GM13977 (cell line): ENCODE measurements around the gene MYF6.

Experiments used
- DNase-seq: peaks from one replicate; pipeline ENCODE4 v3.0.0; 2012; ENCODE audit warnings: low spot score
- in situ Hi-C: fragments of 300-500 bp; cut with MboI; formaldehyde crosslinking; loops from one replicate; pipeline ENCODE4 v1.12.0; 2022; ENCODE audit warnings: low sequenced_read_pairs, low pct_unique_long_range_greater_than_20kb, mixed read lengths, inconsistent platforms; ENCODE audit not compliant: unreplicated experiment
- TF ChIP-seq, protein P1 (sequence below): IDR thresholded peaks from 2 replicates; pipeline ENCODE4 v1.5.1; 2012; ENCODE audit warnings: mild to moderate bottlenecking, control low read depth; ENCODE audit not compliant: insufficient read depth; ENCODE audit errors: extremely low read depth, missing control alignments

Gene MYF6

DNA sequence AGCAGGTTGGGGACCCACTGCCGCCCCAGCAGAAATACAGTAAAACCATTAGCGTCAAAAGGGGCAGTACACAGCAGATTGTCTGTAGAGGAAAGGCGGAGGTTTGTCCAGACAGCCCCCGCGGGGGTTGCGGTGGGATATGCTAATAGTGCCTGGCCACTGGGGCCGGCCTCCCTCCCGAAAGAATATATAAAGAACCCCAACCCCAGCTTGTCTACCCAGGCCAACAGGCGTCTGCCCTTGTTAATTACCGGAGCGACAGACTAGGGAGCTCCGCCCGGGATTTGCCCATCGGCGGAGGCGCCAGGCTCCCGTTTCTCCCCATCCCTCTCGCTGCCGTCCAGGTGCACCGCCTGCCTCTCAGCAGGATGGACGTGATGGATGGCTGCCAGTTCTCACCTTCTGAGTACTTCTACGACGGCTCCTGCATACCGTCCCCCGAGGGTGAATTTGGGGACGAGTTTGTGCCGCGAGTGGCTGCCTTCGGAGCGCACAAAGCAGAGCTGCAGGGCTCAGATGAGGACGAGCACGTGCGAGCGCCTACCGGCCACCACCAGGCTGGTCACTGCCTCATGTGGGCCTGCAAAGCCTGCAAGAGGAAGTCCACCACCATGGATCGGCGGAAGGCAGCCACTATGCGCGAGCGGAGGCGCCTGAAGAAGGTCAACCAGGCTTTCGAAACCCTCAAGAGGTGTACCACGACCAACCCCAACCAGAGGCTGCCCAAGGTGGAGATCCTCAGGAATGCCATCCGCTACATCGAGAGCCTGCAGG is 9.4 kb downstream of the MYF6 start, which contains the start of gene MYF5:
TSS of gene MYF5 (plus strand) at position 217 of the 774 bp plus-strand sequence. CDS start at position 369, 152 bp downstream.
- TF ChIP-seq, protein P1, sequence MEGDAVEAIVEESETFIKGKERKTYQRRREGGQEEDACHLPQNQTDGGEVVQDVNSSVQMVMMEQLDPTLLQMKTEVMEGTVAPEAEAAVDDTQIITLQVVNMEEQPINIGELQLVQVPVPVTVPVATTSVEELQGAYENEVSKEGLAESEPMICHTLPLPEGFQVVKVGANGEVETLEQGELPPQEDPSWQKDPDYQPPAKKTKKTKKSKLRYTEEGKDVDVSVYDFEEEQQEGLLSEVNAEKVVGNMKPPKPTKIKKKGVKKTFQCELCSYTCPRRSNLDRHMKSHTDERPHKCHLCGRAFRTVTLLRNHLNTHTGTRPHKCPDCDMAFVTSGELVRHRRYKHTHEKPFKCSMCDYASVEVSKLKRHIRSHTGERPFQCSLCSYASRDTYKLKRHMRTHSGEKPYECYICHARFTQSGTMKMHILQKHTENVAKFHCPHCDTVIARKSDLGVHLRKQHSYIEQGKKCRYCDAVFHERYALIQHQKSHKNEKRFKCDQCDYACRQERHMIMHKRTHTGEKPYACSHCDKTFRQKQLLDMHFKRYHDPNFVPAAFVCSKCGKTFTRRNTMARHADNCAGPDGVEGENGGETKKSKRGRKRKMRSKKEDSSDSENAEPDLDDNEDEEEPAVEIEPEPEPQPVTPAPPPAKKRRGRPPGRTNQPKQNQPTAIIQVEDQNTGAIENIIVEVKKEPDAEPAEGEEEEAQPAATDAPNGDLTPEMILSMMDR: no peak
- DNase-seq: no peak
- in situ Hi-C loops: no loop called here

DNA sequence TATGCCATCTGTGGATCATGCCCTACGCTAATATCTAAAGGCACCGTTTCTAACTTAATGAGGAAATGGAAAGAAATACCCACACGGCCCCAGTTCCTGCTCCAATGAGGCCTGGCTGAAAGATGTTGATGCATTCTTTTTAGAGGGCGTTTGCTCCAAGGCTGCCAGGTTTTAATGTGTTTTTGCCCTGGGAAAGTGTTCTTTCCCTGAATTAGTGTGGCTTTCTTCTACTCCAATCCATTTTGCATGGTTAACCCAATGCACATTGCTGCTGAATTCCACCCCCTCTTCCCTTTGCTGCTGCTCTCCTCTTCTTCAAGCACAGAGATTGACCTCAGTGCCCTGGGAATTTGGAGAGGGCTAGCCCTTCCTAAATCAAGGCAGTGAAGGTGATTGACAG is 10.4 kb downstream of the MYF6 start:
- in situ Hi-C loops: no loop called here
- DNase-seq: no peak
- TF ChIP-seq, protein P1: no peak

DNA sequence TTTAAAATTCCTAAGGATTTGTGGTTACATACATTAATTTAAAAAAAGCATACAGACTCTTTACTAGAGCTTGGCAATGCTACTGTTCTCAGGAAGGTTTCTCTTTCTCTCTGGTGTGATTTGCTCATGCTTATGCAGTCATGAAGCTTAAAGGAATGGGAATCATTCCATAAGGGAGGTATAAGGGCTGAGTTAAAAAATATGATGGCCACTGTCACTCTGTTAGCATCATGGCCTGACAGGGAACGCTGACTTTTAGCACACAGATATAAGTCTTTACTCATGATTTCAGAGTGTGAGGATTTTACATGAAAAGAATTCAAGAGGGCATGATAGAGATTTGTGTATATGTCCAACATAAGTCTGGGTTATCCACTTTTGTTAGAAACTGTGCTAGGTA is 13.1 kb downstream of the MYF6 start:
- in situ Hi-C loops: no loop called here
- DNase-seq: no peak

DNA sequence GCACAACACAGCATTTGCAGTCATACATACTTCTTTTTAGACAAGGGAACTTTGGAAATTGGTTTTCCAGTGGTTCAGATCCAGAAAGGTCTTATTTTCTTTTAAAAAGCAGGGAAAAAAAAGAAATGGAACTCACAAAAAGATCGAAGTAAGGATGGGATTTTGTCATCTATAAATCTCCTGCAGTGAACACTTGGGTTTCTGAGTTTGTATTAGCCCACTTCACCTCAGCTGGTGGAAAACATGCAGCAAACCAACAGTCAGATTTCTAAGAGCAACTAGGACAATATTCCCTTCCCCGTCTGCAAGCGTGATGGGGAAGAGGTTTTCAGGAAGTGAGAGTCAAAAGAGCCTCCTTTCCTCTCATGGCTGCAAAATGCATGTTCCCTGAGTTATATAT is 13.9 kb downstream of the MYF6 start:
- no peak for DNase-seq
- TF ChIP-seq, protein P1: no peak
- in situ Hi-C loops: no loop called here

More for the DNA sequence above, 13.1 kb downstream of the MYF6 start:
- TF ChIP-seq, protein P1: no peak

DNA sequence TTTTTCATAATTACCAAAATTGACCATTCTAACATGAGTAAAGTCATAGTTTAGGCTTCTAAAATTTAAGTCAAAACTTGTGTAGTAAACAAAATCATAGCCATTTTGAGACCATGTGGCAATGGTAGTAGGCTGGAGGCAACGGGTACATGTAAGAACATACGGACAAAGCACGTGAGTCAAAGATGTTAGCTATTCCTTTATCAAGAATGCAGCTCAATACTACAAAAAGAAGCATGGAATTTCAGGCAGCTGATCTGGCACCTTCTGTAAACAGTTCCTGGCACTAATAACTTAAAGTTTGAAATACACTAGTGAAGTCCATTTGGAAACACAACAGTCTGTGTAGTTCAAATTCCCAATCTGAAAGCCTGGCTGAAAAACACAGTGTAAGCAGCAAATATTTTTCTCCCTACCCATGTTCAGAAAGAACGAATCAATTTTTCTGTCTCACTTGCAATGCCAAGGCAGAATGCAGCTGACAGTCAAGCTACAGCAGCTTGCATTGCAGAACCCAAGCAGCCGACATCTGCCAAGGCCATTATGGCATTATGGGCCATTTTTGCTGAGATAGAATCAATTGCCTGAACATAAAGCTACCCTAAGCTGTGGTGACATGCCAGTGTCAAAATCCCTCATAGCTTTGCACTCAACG is 38.5 kb downstream of the MYF6 start:
- TF ChIP-seq, protein P1: no peak
- in situ Hi-C loops: no loop called here
- DNase-seq: no peak

DNA sequence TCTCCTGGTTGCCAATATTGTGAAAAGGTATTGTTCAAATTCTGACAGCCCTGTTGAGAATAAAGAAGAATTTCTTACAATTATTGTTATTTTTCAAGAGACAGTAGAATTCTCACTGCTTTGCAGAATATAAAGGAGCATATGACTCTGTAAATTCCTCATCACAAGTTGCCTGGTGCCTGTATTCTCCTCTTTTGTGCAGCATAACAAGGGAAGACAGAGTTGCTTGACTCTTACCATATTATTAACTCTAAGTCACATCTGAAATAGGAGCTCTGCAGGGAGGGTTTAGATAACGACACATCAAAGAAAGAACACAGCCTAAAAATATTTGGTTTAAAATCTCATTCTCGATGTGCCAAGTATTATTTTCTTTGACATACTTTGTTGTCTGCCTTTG is 40.4 kb downstream of the MYF6 start:
- no peak for DNase-seq
- TF ChIP-seq, protein P1: no peak
- in situ Hi-C loops: no loop called here
